Peyer's patch (tissue), 4 donors: ENCODE data around the gene RNF166.

ENCODE experiments used
- CTCF ChIP-seq, 6 experiments: fragments of 450-650 bp in 4 of 6; fragments of 200-600 bp in 2 of 6; sonication (generic) in 1 of 6; IDR thresholded peaks; one replicate each; pipeline ENCODE4 v1.5.1; 2017 to 2019; ENCODE audit warnings: antibody characterized with exemption in 6 of 6, mild to moderate bottlenecking in 3 of 6, moderate library complexity in 1 of 6
- POLR2A ChIP-seq, 2 donors: fragments of 450-650 bp; IDR thresholded peaks; one replicate each; pipeline ENCODE4 v1.5.1; 2017; ENCODE audit warnings: antibody characterized with exemption in 2 of 2, mild to moderate bottlenecking in 2 of 2, moderate library complexity in 2 of 2

- TF ChIP-seq POLR2A (IDR thresholded peaks at IDR 0.05): no peak
- no peak for TF ChIP-seq CTCF (IDR thresholded peaks at IDR 0.05)
Measured at GRCh38 chr16:88673716-88674379, 32.4 kb downstream of the RNF166 start.
